ENCODE data around the gene SCN4A.
"Not testable (repeated sequence)": the region's sequence is repeated elsewhere in the genome, so short reads cannot be mapped to it uniquely, and the experiment has no call there.

DNA sequence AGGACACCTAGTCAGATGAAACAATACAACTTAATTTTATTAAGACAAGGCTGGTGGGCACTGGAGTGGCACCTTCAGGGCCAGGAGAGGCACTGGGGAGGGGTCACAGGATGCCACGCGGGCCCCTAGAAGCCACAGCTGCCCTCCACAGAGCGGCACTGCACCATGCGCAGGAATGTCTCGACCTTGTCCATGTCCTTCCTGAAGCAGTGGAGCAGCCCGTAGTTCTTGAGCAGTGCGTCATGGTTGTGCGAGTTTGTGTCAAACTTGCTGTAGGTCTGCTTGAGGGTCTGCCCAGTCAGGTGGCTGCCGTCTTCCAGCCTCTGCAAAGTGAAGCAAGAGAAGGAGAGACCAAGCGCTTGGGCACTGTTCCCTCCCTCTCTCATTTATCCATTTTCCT, 63.1 kb downstream of the SCN4A start:
- TF ChIP-seq POLR2AphosphoS5, TCF7L2 (IDR thresholded peaks at IDR 0.05; ENCODE audit: low read depth, low read length): not testable (repeated sequence)
- TF ChIP-seq, protein P1, sequence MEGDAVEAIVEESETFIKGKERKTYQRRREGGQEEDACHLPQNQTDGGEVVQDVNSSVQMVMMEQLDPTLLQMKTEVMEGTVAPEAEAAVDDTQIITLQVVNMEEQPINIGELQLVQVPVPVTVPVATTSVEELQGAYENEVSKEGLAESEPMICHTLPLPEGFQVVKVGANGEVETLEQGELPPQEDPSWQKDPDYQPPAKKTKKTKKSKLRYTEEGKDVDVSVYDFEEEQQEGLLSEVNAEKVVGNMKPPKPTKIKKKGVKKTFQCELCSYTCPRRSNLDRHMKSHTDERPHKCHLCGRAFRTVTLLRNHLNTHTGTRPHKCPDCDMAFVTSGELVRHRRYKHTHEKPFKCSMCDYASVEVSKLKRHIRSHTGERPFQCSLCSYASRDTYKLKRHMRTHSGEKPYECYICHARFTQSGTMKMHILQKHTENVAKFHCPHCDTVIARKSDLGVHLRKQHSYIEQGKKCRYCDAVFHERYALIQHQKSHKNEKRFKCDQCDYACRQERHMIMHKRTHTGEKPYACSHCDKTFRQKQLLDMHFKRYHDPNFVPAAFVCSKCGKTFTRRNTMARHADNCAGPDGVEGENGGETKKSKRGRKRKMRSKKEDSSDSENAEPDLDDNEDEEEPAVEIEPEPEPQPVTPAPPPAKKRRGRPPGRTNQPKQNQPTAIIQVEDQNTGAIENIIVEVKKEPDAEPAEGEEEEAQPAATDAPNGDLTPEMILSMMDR (IDR thresholded peaks at IDR 0.05), result not testable (repeated sequence)
- TF ChIP-seq, protein P2, sequence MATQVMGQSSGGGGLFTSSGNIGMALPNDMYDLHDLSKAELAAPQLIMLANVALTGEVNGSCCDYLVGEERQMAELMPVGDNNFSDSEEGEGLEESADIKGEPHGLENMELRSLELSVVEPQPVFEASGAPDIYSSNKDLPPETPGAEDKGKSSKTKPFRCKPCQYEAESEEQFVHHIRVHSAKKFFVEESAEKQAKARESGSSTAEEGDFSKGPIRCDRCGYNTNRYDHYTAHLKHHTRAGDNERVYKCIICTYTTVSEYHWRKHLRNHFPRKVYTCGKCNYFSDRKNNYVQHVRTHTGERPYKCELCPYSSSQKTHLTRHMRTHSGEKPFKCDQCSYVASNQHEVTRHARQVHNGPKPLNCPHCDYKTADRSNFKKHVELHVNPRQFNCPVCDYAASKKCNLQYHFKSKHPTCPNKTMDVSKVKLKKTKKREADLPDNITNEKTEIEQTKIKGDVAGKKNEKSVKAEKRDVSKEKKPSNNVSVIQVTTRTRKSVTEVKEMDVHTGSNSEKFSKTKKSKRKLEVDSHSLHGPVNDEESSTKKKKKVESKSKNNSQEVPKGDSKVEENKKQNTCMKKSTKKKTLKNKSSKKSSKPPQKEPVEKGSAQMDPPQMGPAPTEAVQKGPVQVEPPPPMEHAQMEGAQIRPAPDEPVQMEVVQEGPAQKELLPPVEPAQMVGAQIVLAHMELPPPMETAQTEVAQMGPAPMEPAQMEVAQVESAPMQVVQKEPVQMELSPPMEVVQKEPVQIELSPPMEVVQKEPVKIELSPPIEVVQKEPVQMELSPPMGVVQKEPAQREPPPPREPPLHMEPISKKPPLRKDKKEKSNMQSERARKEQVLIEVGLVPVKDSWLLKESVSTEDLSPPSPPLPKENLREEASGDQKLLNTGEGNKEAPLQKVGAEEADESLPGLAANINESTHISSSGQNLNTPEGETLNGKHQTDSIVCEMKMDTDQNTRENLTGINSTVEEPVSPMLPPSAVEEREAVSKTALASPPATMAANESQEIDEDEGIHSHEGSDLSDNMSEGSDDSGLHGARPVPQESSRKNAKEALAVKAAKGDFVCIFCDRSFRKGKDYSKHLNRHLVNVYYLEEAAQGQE (IDR thresholded peaks at IDR 0.05; ENCODE audit: insufficient read depth in 1 of 2, low read depth in 2 of 2, low read length in 1 of 2), result not testable (repeated sequence)
